Gastrocnemius medialis (tissue), 4 donors: ENCODE data around the gene CENPN.

Experiments used
- POLR2A ChIP-seq, 2 donors: fragments of 450-650 bp; IDR thresholded peaks; one replicate each; pipeline ENCODE4 v1.6.1; 2017; ENCODE audit warnings: antibody characterized with exemption in 2 of 2, mild to moderate bottlenecking in 2 of 2, moderate library complexity in 2 of 2
- TF ChIP-seq, protein P1 (sequence below), 5 experiments: fragments of 450-650 bp in 3 of 5; fragments of 200-600 bp in 2 of 5; sonication (generic) in 2 of 5; IDR thresholded peaks in 4 of 5; conservative IDR thresholded peaks in 1 of 5; 1 replicate in 4 of 5; 2 replicates in 1 of 5; pipeline ENCODE4 v1.5.1; 2016 to 2019; ENCODE audit warnings: antibody characterized with exemption in 5 of 5, mild to moderate bottlenecking in 3 of 5, moderate library complexity in 3 of 5

DNA sequence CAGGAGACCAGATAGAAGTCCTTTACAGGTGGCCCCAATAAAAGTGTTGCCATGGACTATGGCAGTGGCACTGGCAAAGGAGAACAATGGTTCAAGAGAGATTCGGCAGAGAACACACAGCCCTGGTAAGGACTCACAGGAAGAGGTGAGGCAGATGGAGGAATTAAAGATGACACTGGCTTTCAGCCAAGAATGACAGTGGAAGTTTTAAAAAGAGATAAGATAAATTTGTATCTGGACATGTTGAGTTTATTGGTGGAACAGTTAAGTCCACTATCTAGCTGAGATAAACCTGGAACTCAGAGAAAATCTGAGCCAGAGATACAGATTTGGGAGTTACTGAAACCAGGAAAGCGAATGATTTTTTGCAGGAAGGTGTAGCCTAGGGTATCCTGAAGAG lies 20.5 kb upstream of the CENPN start:
- TF ChIP-seq, protein P1, sequence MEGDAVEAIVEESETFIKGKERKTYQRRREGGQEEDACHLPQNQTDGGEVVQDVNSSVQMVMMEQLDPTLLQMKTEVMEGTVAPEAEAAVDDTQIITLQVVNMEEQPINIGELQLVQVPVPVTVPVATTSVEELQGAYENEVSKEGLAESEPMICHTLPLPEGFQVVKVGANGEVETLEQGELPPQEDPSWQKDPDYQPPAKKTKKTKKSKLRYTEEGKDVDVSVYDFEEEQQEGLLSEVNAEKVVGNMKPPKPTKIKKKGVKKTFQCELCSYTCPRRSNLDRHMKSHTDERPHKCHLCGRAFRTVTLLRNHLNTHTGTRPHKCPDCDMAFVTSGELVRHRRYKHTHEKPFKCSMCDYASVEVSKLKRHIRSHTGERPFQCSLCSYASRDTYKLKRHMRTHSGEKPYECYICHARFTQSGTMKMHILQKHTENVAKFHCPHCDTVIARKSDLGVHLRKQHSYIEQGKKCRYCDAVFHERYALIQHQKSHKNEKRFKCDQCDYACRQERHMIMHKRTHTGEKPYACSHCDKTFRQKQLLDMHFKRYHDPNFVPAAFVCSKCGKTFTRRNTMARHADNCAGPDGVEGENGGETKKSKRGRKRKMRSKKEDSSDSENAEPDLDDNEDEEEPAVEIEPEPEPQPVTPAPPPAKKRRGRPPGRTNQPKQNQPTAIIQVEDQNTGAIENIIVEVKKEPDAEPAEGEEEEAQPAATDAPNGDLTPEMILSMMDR (IDR thresholded peaks at IDR 0.05 in 4 of 5, conservative IDR thresholded peaks at IDR 0.05 in 1 of 5): no peak
- no peak for TF ChIP-seq POLR2A (IDR thresholded peaks at IDR 0.05)
